HG02981 (cell line): ENCODE data around the gene TRABD2B.
"Not testable (repeated sequence)": the region's sequence is repeated elsewhere in the genome, so short reads cannot be mapped to it uniquely, and the experiment has no call there.

Source experiments
- ATAC-seq: cut with Tn5 transposase; IDR thresholded peaks from one replicate; pipeline ENCODE4 v1.9.1; 2021; ENCODE audit warnings: mild to moderate bottlenecking, moderate library complexity; ENCODE audit not compliant: unreplicated experiment

The TRABD2B gene

GRCh38 chr1:47970882-47971281 is 26.3 kb downstream of the TRABD2B start:
- ATAC-seq = no peak

DNA sequence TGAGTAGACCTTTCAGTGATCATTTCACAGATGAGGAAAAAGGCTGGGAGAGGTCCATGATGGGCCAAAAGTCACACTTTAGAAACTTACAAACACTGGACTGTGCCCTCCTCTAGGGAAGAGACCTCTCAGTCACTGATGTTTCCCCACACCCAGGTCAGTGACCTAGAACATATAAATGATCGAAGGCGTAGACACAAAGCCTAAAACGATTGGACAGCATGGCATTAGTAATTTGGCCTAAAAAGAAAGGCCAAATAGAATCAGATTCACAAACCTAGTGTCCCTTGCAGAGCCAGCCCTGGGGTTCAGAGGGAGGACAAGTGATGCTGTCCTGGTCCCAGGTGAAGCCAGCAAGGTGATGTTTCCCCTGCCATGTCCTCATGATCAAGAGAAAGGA is 27.7 kb downstream of the TRABD2B start:
- no peak for ATAC-seq

DNA sequence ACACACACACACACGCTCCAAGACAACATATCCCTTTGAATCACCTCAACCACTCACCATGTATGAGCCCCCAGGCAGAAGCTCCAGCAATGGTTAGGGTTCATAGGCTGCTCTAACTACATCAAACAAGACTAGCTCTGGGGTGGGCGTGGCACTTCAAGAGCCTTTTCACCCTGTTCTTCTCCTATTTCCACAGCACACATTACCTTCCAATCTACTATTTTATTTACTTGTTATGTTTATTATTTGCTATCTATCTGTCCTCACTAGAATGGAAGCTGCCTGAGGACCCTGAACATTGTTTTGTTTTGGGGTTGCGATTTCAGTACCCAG is 28.7 kb downstream of the TRABD2B start:
- ATAC-seq = no peak

- ATAC-seq = no peak
These were observed 29.2 kb downstream of the TRABD2B start for GRCh38 chr1:47967864-47968555.

GRCh38 chr1:47965816-47966215 is 31.4 kb downstream of the TRABD2B start:
- ATAC-seq = no peak

- ATAC-seq = no peak
These were observed 32.5 kb downstream of the TRABD2B start for GRCh38 chr1:47964636-47965035.

DNA sequence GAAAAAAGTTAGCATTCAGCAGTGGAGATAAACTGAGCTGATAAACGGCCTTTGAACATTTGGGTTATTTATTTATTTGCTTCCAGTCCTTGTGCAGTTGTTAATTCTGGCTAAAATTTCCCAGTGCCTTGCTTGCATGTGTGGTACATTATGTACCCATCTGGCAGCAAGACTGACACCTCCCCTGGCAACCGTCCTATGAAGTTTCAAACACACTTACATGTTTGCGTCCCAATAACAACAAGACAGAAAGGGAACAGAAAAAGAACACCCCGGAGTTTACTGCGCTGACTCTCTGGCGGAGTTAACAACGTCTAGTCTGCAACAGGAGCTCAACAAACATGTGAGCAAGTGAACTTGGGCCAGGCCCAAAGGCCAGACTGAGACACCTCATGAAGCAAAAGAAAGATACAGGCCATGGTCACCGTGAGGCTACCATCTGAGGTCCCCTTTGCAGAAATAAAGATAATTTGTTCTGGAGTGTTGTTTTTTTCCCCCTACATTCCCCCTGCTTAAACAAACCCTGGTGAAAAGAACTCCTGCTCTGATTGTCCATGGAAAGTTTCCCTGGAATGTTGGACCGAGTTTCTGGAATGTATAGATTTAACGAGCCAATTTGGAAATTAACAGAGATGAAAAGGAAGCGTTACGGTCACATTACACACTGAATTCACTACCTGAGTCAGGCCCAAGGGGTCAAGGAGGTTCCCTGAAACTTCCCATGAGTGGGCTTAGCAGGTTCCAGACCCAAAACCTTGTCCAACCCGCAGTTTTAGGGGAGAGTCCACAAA is 33.4 kb downstream of the TRABD2B start:
- ATAC-seq = no peak

DNA sequence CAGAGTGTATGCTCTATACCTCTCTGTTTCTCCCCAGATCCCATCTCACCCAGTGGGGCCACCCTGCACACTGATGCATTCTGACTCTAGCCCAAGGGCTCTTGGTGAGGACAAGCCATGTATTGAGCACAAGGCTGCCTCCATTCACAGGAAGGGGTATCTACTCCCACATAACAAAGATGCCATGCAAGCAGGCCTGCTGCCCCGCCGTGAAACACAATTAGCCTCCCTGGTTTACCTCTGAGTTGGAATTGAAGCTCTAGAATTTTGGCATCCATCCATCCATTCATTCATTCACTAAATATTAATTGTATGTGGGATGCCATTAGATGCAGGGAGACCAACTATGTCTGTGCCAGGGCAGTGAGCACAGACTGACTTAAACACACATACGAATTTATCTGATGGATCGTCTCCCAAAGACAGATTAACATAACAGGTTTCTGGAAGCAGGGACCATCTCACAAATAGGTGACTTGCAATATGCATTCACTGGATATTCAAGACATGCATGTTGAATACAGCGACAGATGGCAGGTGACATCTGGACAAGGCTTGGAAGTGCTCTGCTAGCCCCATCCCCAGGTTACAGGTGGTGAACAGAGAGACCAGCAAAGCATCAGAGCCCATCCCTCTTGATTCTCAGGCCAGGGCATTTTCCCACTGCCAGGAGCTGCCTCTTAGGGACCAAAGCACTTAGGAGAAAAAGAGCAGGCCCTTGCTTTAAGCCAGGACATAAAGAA is 34.3 kb downstream of the TRABD2B start:
- no peak for ATAC-seq

- ATAC-seq = not testable (repeated sequence)
These were observed 35.4 kb downstream of the TRABD2B start for GRCh38 chr1:47961835-47962234.

DNA sequence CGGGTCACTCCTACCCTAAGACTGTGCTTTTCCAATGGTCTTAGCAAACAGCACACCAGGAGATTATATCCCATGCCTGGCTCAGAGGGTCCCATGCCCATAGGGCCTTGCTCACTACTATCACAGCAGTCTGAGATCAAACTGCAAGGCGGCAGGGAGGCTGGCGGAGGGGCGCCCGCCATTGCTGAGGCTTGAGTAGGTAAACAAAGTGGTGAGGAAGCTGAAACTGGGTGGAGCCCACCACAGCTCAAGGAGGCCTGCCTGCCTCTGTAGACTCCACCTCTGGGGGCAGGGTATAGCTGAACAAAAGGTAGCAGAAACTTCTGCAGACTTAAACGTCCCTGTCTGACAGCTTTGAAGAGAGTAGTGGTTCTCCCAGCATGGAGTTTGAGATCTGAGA is 40.7 kb downstream of the TRABD2B start:
- not testable (repeated sequence) for ATAC-seq

- ATAC-seq = no peak
These were observed 43.5 kb downstream of the TRABD2B start for GRCh38 chr1:47953661-47954060.

DNA sequence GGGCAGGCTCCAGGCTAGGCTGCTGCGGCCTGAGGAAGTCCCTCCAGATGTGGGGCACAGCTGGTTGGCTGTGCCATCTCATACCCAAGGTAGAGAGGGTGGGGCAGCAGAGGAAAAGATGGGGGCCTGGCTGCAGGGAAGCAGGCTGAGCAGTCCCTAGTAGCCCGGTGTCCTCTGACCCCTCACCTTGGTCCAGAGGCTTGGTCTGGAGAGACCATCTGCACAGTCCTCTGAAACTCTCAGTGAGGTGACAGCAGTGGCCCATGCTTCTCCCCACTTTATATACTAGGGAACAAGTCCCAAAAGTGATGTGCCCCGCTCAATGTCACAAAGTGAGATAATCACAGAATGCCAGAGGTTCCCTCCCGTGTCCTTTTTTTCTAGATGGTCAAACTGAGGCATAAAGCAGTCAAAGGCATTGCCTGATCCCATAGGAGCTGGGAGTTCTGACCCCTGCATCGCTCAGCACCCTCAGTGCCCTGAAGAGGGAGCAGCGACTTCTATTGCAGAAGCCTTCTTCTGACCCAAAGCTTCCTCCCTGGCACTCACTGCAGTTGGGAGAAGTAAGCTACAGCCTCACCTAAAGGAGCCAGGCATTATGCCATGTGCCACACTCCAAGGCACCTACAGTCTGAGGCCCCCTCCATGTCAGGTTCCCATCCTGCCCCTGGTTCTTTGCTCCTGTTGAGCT is 45.5 kb downstream of the TRABD2B start:
- ATAC-seq = no peak

GRCh38 chr1:47951026-47951425 is 46.2 kb downstream of the TRABD2B start:
- no peak for ATAC-seq

GRCh38 chr1:47950471-47950870 is 46.7 kb downstream of the TRABD2B start:
- no peak for ATAC-seq

GRCh38 chr1:47948126-47948525 is 49.1 kb downstream of the TRABD2B start:
- no peak for ATAC-seq

- ATAC-seq = no peak
These were observed 49.7 kb downstream of the TRABD2B start for GRCh38 chr1:47947531-47947930.

DNA sequence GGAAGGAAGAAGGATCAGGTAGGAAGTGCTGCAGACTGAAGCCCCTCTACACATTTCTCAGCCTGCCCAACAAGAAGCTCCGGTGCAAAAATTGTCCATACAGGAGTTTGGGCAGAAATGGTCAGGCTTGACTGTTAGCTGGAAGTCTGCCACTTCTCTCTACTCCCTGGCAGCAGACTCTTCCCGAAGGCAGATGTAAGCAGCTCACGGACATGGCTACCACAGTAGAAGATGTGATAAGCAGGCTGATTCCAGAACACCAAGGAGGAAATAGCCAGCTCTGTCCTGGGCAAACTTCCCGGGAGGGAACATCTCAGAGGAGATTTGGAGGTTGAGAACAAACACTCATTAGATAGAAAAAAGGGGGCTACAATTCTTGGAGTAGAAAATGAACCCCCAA is 52.6 kb downstream of the TRABD2B start:
- ATAC-seq = no peak

GRCh38 chr1:47942240-47942629 is 55.0 kb downstream of the TRABD2B start:
- ATAC-seq = no peak

GRCh38 chr1:47941609-47942239 is 55.5 kb downstream of the TRABD2B start:
- ATAC-seq = no peak

GRCh38 chr1:47940779-47941178 is 56.4 kb downstream of the TRABD2B start:
- ATAC-seq = no peak

DNA sequence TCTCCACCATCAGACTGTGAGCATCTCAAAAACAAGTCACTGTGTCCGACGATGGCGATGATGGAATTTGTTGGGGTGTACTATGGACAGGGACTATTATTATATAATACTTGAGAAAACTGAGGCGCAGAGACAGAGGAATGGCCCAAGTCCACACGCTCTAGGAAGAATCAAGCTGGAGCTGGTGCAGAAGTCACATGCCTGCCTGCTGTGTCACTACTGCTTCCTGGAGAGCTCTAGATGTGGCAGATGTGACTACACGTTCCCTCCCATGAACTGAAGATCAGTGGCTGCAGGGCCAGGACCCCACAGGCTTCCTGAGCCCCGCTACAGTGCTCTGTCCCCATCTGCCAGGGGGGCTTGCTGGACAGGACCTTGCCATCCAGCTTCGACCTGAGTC is 56.9 kb downstream of the TRABD2B start:
- ATAC-seq = no peak
